IMR-90 (cell line): ENCODE results near the gene FES. TPM values are rescaled to one million over a fixed set of nuclear protein-coding genes. Genes with fewer than 3 reads are reported as not detected.

Experiments
- ATAC-seq: fragments of 200-7000 bp; cut with Tn5 transposase; 2 replicates; pipeline ENCODE4 v1.9.1; 2020; ENCODE audit warnings: low read depth, mild to moderate bottlenecking, moderate library complexity
- BruUV-seq: library from RNA; stranded (reverse); fragments of 400-500 nt; replicated peaks from 2 replicates; lab custom pipeline; 2021; lab: Mats Ljungman, UMichigan
- CTCF ChIA-PET: fragments of 300-600 bp; formaldehyde crosslinking; extraction: SDS; loops from one replicate; lab custom pipeline; 2021; ENCODE audit warnings: antibody characterized with exemption; lab: Yijun Ruan, JAX
- POLR2A ChIA-PET: fragments of 300-600 bp; sonication (Branson Sonifier 250); formaldehyde crosslinking; loops from one replicate; lab custom pipeline; 2022; ENCODE audit warnings: antibody characterized with exemption; ENCODE audit not compliant: unreplicated experiment; lab: Charles Lee
- DNase-seq: peaks from one replicate; pipeline ENCODE4 v3.0.0; 2013
- H2AFZ ChIP-seq: replicated peaks from 2 replicates; pipeline ENCODE3; 2013; ENCODE audit warnings: low read length, mild to moderate bottlenecking; ENCODE audit not compliant: poor library complexity
- H2AK5ac ChIP-seq: 2 replicates; pipeline ENCODE4 v1.6.1; 2013; ENCODE audit warnings: low read depth, low read length, inconsistent platforms
- H2AK9ac ChIP-seq: replicated peaks from 2 replicates; pipeline ENCODE3; 2013; ENCODE audit warnings: mild to moderate bottlenecking, low read depth, low read length, moderate library complexity; ENCODE audit not compliant: poor library complexity
- H2BK120ac ChIP-seq: 2 replicates; pipeline ENCODE4 v1.6.1; 2013; ENCODE audit warnings: low read depth, low read length, inconsistent platforms
- H2BK15ac ChIP-seq: 3 replicates; pipeline ENCODE4 v1.6.1; 2013; ENCODE audit warnings: low read depth, low read length, inconsistent platforms
- H2BK20ac ChIP-seq: 2 replicates; pipeline ENCODE4 v1.6.1; 2013; ENCODE audit warnings: low read depth, mild to moderate bottlenecking, inconsistent platforms, low read length, moderate library complexity
- H2BK5ac ChIP-seq: 2 replicates; pipeline ENCODE4 v1.6.1; 2013; ENCODE audit warnings: mild to moderate bottlenecking, low read depth, low read length, inconsistent platforms; ENCODE audit not compliant: poor library complexity, severe bottlenecking
- H3K14ac ChIP-seq: replicated peaks from 2 replicates; pipeline ENCODE4 v1.6.1; 2013; ENCODE audit warnings: low read depth, low read length, inconsistent platforms
- H3K18ac ChIP-seq: 2 replicates; pipeline ENCODE4 v1.6.1; 2013; ENCODE audit warnings: low read depth, low read length, control low read depth
- H3K23ac ChIP-seq: 2 replicates; pipeline ENCODE4 v1.6.1; 2013; ENCODE audit warnings: low read depth, low read length, inconsistent platforms
- H3K27ac ChIP-seq: 2 replicates; pipeline ENCODE4 v1.5.1; 2013; ENCODE audit warnings: mild to moderate bottlenecking, control low read depth, low read length; ENCODE audit not compliant: insufficient read depth
- H3K27me3 ChIP-seq: 2 replicates; pipeline ENCODE4 v1.6.1; 2013; ENCODE audit warnings: low read length; ENCODE audit not compliant: control insufficient read depth, insufficient read depth
- H3K36me3 ChIP-seq: 2 replicates; pipeline ENCODE4 v1.6.1; 2013; ENCODE audit warnings: low read length, mixed read lengths; ENCODE audit not compliant: control insufficient read depth, insufficient read depth
- H3K4ac ChIP-seq: 2 replicates; pipeline ENCODE4 v1.6.1; 2013; ENCODE audit warnings: low read depth, low read length, inconsistent platforms
- H3K4me1 ChIP-seq: 2 replicates; pipeline ENCODE4 v1.6.1; 2013; ENCODE audit warnings: low read length, mixed read lengths; ENCODE audit not compliant: control insufficient read depth, insufficient read depth
- H3K4me2 ChIP-seq: 2 replicates; pipeline ENCODE4 v1.6.1; 2013; ENCODE audit warnings: low read depth, mild to moderate bottlenecking, control low read depth, low read length, moderate library complexity
- H3K4me3 ChIP-seq: 2 replicates; pipeline ENCODE4 v1.5.1; 2013; ENCODE audit warnings: low read depth, mild to moderate bottlenecking, control low read depth, low read length, moderate library complexity; ENCODE audit not compliant: insufficient read depth
- H3K56ac ChIP-seq: 2 replicates; pipeline ENCODE4 v1.6.1; 2013; ENCODE audit warnings: low read length, inconsistent platforms; ENCODE audit not compliant: insufficient read depth; ENCODE audit errors: extremely low read depth
- H3K79me1 ChIP-seq, 2 experiments: 2 replicates each; pipeline ENCODE4 v1.6.1; 2013; ENCODE audit warnings: low read length in 2 of 2, inconsistent platforms in 1 of 2, low read depth in 1 of 2
- H3K9ac ChIP-seq: 2 replicates; pipeline ENCODE4 v1.6.1; 2013; ENCODE audit warnings: low read depth, low read length, control low read depth
- H3K9me1 ChIP-seq: 2 replicates; pipeline ENCODE4 v1.6.1; 2013; ENCODE audit warnings: low read length, inconsistent platforms; ENCODE audit not compliant: insufficient read depth
- H3K9me3 ChIP-seq: 2 replicates; pipeline ENCODE4 v1.6.1; 2013; ENCODE audit warnings: low read length; ENCODE audit not compliant: control insufficient read depth, insufficient read depth
- H4K20me1 ChIP-seq: 2 replicates; pipeline ENCODE4 v1.6.1; 2013; ENCODE audit warnings: low read length, inconsistent platforms; ENCODE audit not compliant: insufficient read depth
- H4K5ac ChIP-seq: 2 replicates; pipeline ENCODE4 v1.6.1; 2013; ENCODE audit warnings: mild to moderate bottlenecking, low read depth, low read length, control low read depth
- H4K8ac ChIP-seq, 2 experiments: 2 replicates each; pipeline ENCODE4 v1.6.1; 2013; ENCODE audit warnings: low read depth in 2 of 2, low read length in 2 of 2, control low read depth in 1 of 2, inconsistent platforms in 1 of 2
- H4K91ac ChIP-seq: 2 replicates; pipeline ENCODE4 v1.6.1; 2013; ENCODE audit warnings: low read depth, low read length, inconsistent platforms; ENCODE audit not compliant: insufficient read depth
- BHLHE40 ChIP-seq: fragments of 150-350 bp; IDR thresholded peaks from 2 replicates; pipeline ENCODE4 v1.6.1; 2016; ENCODE audit warnings: mild to moderate bottlenecking, low read depth, low read length
- CEBPB ChIP-seq: IDR thresholded peaks from 2 replicates; pipeline ENCODE4 v1.6.1; 2012; ENCODE audit warnings: low read depth, low read length, improper control_type of control experiment
- CHD1 ChIP-seq: IDR thresholded peaks from 2 replicates; pipeline ENCODE4 v1.6.1; 2012; ENCODE audit warnings: low read depth, low read length, improper control_type of control experiment
- ELK1 ChIP-seq: fragments of 150-350 bp; IDR thresholded peaks from 2 replicates; pipeline ENCODE4 v1.6.1; 2016; ENCODE audit warnings: low read depth, mild to moderate bottlenecking, low read length, moderate library complexity, borderline replicate concordance
- FOS ChIP-seq: fragments of 150-350 bp; IDR thresholded peaks from 2 replicates; pipeline ENCODE4 v1.6.1; 2016; ENCODE audit warnings: low read depth, low read length
- MAZ ChIP-seq: IDR thresholded peaks from 2 replicates; pipeline ENCODE4 v1.6.1; 2012; ENCODE audit warnings: low read depth, mild to moderate bottlenecking, low read length, improper control_type of control experiment, moderate library complexity, borderline replicate concordance
- MXI1 ChIP-seq: IDR thresholded peaks from 2 replicates; pipeline ENCODE4 v1.6.1; 2012; ENCODE audit warnings: low read depth, mild to moderate bottlenecking, low read length, moderate library complexity, borderline replicate concordance
- NFE2L2 ChIP-seq: fragments of 150-350 bp; IDR thresholded peaks from 2 replicates; pipeline ENCODE4 v1.6.1; 2016; ENCODE audit warnings: low read depth, mild to moderate bottlenecking, low read length
- RAD21 ChIP-seq: IDR thresholded peaks from 2 replicates; pipeline ENCODE4 v1.6.1; 2012; ENCODE audit warnings: low read length, improper control_type of control experiment
- RCOR1 ChIP-seq: IDR thresholded peaks from 2 replicates; pipeline ENCODE4 v1.6.1; 2012; ENCODE audit warnings: mild to moderate bottlenecking, low read length, improper control_type of control experiment; ENCODE audit not compliant: insufficient replicate concordance
- RFX5 ChIP-seq: IDR thresholded peaks from 2 replicates; pipeline ENCODE4 v1.8.0; 2012; ENCODE audit warnings: low read depth, mild to moderate bottlenecking, low read length, moderate library complexity
- SMC3 ChIP-seq: fragments of 150-350 bp; IDR thresholded peaks from 2 replicates; pipeline ENCODE4 v1.6.1; 2016; ENCODE audit warnings: low read depth, mild to moderate bottlenecking, antibody characterized with exemption, low read length, moderate library complexity
- USF2 ChIP-seq: fragments of 150-350 bp; IDR thresholded peaks from 2 replicates; pipeline ENCODE4 v1.6.1; 2017; ENCODE audit warnings: mild to moderate bottlenecking, antibody characterized with exemption, low read length, low read depth
- WGBS, 2 experiments: methylation state at CpG; one replicate each; pipeline versions ENCODE4 v1.1.5 to v1.1.7; 2013; ENCODE audit warnings: missing lambda C conversion rate in 2 of 2; ENCODE audit not compliant: insufficient read length in 1 of 2; ENCODE audit errors: extremely low coverage in 2 of 2; 5-methylcytosine and 5-hydroxymethylcytosine counted together
- dilution Hi-C: fragments of 300-500 bp; cut with HindIII; formaldehyde crosslinking; loops from one replicate; pipeline ENCODE4 v1.14.3; 2018; ENCODE audit warnings: low sequenced_read_pairs; ENCODE audit not compliant: unreplicated experiment
- in situ Hi-C: fragments of 300-500 bp; cut with MboI; formaldehyde crosslinking; loops from 3 replicates; pipeline ENCODE4 v1.14.3; 2019; ENCODE audit warnings: low sequenced_read_pairs, inconsistent platforms, mixed read lengths
- intact Hi-C: fragments of 100-400 bp; cut with micrococcal nuclease; formaldehyde crosslinking; loops from 2 replicates; pipeline ENCODE4 v1.10.0; 2022
- polyA plus RNA-seq, 3 experiments: library from polyadenylated mRNA; depleted of rRNA; stranded (reverse); fragments of >200 nt; gene quantifications; 2 replicates each; pipeline ENCODE4 v1.2.3, GENCODE V29; 2012; ENCODE audit warnings: low replicate concordance in 1 of 3
- total RNA-seq: library from RNA; depleted of rRNA; stranded (reverse); fragments of >200 nt; gene quantifications from 2 replicates; pipeline ENCODE4 v1.2.3, GENCODE V29; 2012

Gene FES
- total and polyA plus RNA-seq, 2 of the 4 experiments (the other 2 are of a cell fraction) = 10.5 to 11.7 TPM

GRCh38 chr15:90859234-90860131 is 24.8 kb upstream of the FES start:
- Histone ChIP-seq H4K91ac (no peak overlapping the region), H3K9me1 (peaks cover 3% of the 10 kb centered on the region; the same call in 1 of the 2 replicates), H3K56ac (no peak overlapping the region), H4K8ac (peak overlapping the region in 1 of 2 experiments; percentile 85; a peak in 1 of 4 replicates), H3K79me1 (no peaks in the 10 kb centered on the region), H2AFZ (peak overlapping the region; percentile 85), H3K4me2 (no peak overlapping the region), H3K4me3 (no peak overlapping the region), H4K20me1 (no peaks in the 10 kb centered on the region), H3K27ac (no peak overlapping the region), H3K9me3 (no peaks in the 10 kb centered on the region), H3K9ac (no peak overlapping the region), H3K36me3 (no peaks in the 10 kb centered on the region), H2AK9ac (no peak overlapping the region), H3K4ac (peak overlapping the region; percentile 48; the same call in 1 of the 2 replicates), H3K23ac (no peak overlapping the region; the same call in 1 of the 2 replicates), H4K5ac (peak overlapping the region; percentile 12; the same call in 1 of the 2 replicates), H3K4me1 (peaks cover 6% of the 10 kb centered on the region), H2BK20ac (no peak overlapping the region), H3K18ac (0 out of 2 replicates have a peak overlapping the region, but pooled peaks have one; percentile 1), H2BK120ac (no peak overlapping the region), H3K14ac (peak overlapping the region; percentile 74; the same call in 1 of the 2 replicates), H2BK15ac (no peak overlapping the region), H3K27me3 (no peaks in the 10 kb centered on the region), H2AK5ac (peak overlapping the region; percentile 50), H2BK5ac (peak overlapping the region; percentile 27)
- POLR2A ChIA-PET = interaction anchor here (0.7 to 0.9 kb wide), 2 partner anchors 70 to 151 kb away, joined by 3 to 5 read pairs; no protein-coding TSS in a partner anchor
- WGBS, 2 experiments = 45% methylated on average over 3 of the region's 10 CpGs; no CpG with 5 or more reads in 1 of the 2 experiments
- dilution Hi-C loops (no loop called here), in situ Hi-C loops (no loop called here), intact Hi-C loops (no loop called here)
- no TSS peak for BruUV-seq
- DNase-seq (no peak), ATAC-seq (peak; percentile 62)
- CTCF ChIA-PET = no interaction called here
- TF ChIP-seq CEBPB (no peak), FOS (no peak), USF2 (no peak), MXI1 (no peak), CHD1 (no peak), RAD21 (no peak), NFE2L2 (no peak), BHLHE40 (no peak), ELK1 (no peak), MAZ (no peak), RFX5 (no peak), RCOR1 (no peak), SMC3 (no peak)
